ENCODE results near the gene GART. TPM values are rescaled to one million over a fixed set of nuclear protein-coding genes. Genes with fewer than 3 reads are reported as not detected.
"Not testable (repeated sequence)": the region's sequence is repeated elsewhere in the genome, so short reads cannot be mapped to it uniquely, and the experiment has no call there.

The GART gene
- total and polyA plus RNA-seq, 7 donors, result 22.0 to 77.8 (median 46.3) TPM

- Histone ChIP-seq H3K4me1 (peaks cover 6% of the 10 kb centered on the region), H3K4me3 (peak overlapping the region; percentile 81), H3K27me3 (ENCODE audit: insufficient read depth in 3 of 3, low read length in 2 of 3) (no peaks in the 10 kb centered on the region), H3K36me3 (ENCODE audit: insufficient read depth in 1 of 2, low read depth in 1 of 2) (no peaks in the 10 kb centered on the region), H3K27ac (peak overlapping the region; percentile 94), H3K9me3 (no peaks in the 10 kb centered on the region)
- TF ChIP-seq, protein P1, sequence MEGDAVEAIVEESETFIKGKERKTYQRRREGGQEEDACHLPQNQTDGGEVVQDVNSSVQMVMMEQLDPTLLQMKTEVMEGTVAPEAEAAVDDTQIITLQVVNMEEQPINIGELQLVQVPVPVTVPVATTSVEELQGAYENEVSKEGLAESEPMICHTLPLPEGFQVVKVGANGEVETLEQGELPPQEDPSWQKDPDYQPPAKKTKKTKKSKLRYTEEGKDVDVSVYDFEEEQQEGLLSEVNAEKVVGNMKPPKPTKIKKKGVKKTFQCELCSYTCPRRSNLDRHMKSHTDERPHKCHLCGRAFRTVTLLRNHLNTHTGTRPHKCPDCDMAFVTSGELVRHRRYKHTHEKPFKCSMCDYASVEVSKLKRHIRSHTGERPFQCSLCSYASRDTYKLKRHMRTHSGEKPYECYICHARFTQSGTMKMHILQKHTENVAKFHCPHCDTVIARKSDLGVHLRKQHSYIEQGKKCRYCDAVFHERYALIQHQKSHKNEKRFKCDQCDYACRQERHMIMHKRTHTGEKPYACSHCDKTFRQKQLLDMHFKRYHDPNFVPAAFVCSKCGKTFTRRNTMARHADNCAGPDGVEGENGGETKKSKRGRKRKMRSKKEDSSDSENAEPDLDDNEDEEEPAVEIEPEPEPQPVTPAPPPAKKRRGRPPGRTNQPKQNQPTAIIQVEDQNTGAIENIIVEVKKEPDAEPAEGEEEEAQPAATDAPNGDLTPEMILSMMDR (IDR thresholded peaks at IDR 0.05), result no peak
- intact Hi-C loops (cut with DNase I), result no loop called here
- DNase-seq, result no peak
- WGBS, 3 donors, result 63 to 67% (median 65%) methylated on average over 9 of the region's 9 CpGs
- no peak for ATAC-seq
Measured at GRCh38 chr21:33478182-33478581, 63.7 kb downstream of the GART start.

DNA sequence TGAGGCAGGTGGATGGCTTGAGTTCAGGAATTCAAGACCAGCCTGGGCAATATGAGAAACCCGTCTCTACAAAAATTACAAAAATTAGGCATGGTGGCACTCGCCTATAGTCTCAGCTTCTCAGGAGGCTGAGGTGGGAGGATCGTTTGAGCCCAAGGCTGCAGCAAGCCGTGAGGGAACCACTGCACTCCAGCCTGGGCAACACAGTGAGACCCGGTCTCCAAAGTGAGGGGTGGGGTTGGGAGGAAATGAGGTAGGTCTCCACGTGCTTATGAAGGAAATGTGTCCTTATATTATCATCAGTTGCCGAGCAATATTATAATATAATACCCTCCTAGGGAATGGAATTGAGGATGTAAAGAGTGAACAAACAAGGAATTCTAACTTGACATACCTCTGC, 64.9 kb downstream of the GART start:
- 71 to 73% (median 72%) methylated on average over 7 of the region's 7 CpGs for WGBS, 3 donors
- Histone ChIP-seq H3K36me3 (ENCODE audit: insufficient read depth in 1 of 2, low read depth in 1 of 2) (no peaks in the 10 kb centered on the region), H3K4me1 (peaks cover 6% of the 10 kb centered on the region), H3K9me3 (no peaks in the 10 kb centered on the region), H3K27me3 (ENCODE audit: insufficient read depth in 3 of 3, low read length in 2 of 3) (no peaks in the 10 kb centered on the region), H3K4me3 (no peak overlapping the region), H3K27ac (no peak overlapping the region)
- TF ChIP-seq, protein P1 (IDR thresholded peaks at IDR 0.05), result no peak
- DNase-seq (no peak), ATAC-seq (no peak)
- intact Hi-C loops (cut with DNase I), result no loop called here

DNA sequence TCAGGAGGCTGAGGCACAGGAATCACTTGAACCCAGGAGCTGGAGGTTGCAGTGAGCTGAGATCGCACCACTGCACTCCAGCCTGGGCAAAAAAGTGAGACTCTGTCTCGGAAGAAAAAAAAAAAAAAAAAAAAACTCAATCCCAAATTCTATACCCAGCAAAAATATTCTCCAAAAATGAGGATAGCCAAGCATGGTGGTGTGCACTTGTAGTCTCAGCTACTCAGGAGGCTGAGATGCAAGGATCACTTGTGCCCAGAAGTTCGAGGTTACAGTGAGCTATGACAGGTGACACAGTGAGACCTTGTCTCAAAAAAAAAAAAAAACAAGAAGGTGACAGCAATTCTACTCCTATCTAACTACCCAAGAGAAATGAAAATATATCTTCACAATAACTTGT, 68.6 kb downstream of the GART start:
- ATAC-seq (no peak), DNase-seq (no peak)
- H3K36me3 ChIP-seq (ENCODE audit: insufficient read depth in 1 of 2, low read depth in 1 of 2), result no peaks in the 10 kb centered on the region
- TF ChIP-seq, protein P1 (IDR thresholded peaks at IDR 0.05), result no peak
- intact Hi-C loops (cut with DNase I), result no loop called here
- H3K27me3 ChIP-seq (ENCODE audit: insufficient read depth in 3 of 3, low read length in 2 of 3), result no peaks in the 10 kb centered on the region
- no peaks in the 10 kb centered on the region for H3K9me3 ChIP-seq
- WGBS, 3 donors, result 94 to 100% (median 96%) methylated on average over 3 of the region's 3 CpGs
- H3K4me3 ChIP-seq, result no peak overlapping the region
- peaks cover 4% of the 10 kb centered on the region for H3K4me1 ChIP-seq
- no peak overlapping the region for H3K27ac ChIP-seq

DNA sequence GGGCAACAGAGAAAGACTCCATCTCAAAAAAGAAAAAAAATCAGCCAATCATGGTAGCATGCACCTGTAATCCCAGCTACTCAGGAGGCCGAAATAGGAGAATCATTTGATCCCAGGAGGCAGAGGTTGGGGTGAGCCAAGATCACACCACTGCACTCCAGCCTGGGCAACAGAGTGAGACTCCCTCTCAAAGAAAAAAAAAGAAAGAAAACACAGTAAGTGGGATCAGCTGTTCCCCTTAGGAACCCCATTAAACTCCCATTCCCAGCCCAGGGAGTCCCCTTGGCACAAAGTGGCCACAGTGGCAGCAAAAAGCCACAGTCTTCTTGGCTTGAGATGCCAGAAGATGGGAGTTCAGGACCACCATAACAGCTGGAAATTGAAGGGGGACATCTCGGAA, 71.2 kb downstream of the GART start:
- ATAC-seq, result no peak
- intact Hi-C loops (cut with DNase I), result no loop called here
- Histone ChIP-seq H3K27ac (no peak overlapping the region), H3K27me3 (ENCODE audit: insufficient read depth in 3 of 3, low read length in 2 of 3) (no peaks in the 10 kb centered on the region), H3K9me3 (no peaks in the 10 kb centered on the region), H3K4me3 (no peak overlapping the region), H3K4me1 (no peaks in the 10 kb centered on the region), H3K36me3 (ENCODE audit: insufficient read depth in 1 of 2, low read depth in 1 of 2) (peaks cover 0 to 12% of the 10 kb centered on the region in 2 donors)
- TF ChIP-seq, protein P1 (IDR thresholded peaks at IDR 0.05), result no peak
- WGBS, 3 donors, result 84 to 95% (median 92%) methylated on average over 2 of the region's 2 CpGs
- DNase-seq, result no peak

DNA sequence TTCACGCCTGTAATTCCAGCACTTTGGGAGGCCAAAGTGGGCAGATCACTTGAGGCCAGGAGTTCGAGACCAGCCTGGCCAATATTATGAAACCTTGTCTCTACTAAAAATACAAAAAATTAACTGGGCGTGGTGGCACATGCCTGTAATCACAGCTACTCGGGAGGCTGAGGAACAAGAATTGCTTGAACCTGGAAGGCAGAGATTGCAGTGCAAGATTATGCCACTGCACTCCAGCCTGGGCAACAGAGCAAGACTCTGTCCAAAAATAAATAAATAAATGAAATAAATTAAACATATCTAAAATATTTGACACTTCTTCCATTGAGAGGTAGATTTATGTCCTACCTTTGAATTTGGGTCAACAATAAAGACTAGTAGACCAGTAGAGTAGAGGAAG, 72.7 kb downstream of the GART start:
- WGBS, 3 donors, result 92 to 95% (median 93%) methylated on average over 4 of the region's 4 CpGs
- intact Hi-C loops (cut with DNase I); ATAC-seq: not testable (repeated sequence)

More for the DNA sequence above, 72.7 kb downstream of the GART start:
- H3K36me3 ChIP-seq (ENCODE audit: insufficient read depth in 1 of 2, low read depth in 1 of 2), result peaks cover 0 to 24% of the 10 kb centered on the region in 2 donors
- not testable (repeated sequence) for H3K9me3 ChIP-seq; H3K27me3 ChIP-seq (ENCODE audit: insufficient read depth in 3 of 3, low read length in 2 of 3); H3K4me3 ChIP-seq; H3K27ac ChIP-seq; DNase-seq; H3K4me1 ChIP-seq
